Sciatic nerve (tissue), 2 donors: ENCODE measurements around the gene FTCD. TPM values are rescaled to one million over a fixed set of nuclear protein-coding genes. Genes with fewer than 3 reads are reported as not detected.
"Not testable (repeated sequence)": the region's sequence is repeated elsewhere in the genome, so short reads cannot be mapped to it uniquely, and the experiment has no call there.

Source experiments
- ATAC-seq: fragments of 200-7000 bp; cut with Tn5 transposase; one replicate; pipeline ENCODE4 v1.9.1; 2020; ENCODE audit warnings: mild to moderate bottlenecking, moderate library complexity
- DNase-seq: peaks from one replicate; pipeline ENCODE4 v3.0.0-alpha.2; 2020; ENCODE audit warnings: low spot score
- intact Hi-C: fragments of 100-400 bp; cut with DNase I; formaldehyde crosslinking; loops from one replicate; pipeline ENCODE4 v1.14.2; 2022
- total RNA-seq: library from RNA; stranded (reverse); fragmentation: NEBNext Ultra II Directional; extraction: Animal tissue kit (Norgen Biotek cat#: 25700); gene quantifications from one replicate; pipeline ENCODE4 v1.2.1, GENCODE V29; 2021
- donor health status: DM: no; HTN: no; CAD: no.
- donor health status: DM: no; HTN: no; CAD: no.

The FTCD gene
- total RNA-seq, 1 donor from 2014 or later, result 2.9 TPM

DNA sequence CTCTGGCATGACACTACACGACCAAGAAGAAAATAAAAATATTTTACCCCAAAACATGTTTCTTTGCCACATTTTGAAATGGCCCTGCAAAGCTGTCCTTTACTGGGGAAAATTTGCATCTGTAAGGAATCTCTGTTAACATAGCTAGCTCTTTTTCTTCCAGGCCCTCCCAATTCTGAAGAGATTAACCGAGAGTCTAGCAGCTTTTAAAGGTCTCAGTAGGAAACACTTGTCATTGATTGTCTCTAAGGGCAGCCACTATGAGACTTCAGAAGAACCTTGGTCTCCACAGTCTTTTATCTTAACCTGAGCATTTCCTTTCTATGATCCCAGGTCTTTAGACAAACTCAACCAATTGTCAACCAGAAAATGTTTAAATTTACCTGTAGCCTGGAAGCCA lies 48.0 kb downstream of the FTCD start:
- ATAC-seq, DNase-seq, intact Hi-C loops: not testable (repeated sequence)

DNA sequence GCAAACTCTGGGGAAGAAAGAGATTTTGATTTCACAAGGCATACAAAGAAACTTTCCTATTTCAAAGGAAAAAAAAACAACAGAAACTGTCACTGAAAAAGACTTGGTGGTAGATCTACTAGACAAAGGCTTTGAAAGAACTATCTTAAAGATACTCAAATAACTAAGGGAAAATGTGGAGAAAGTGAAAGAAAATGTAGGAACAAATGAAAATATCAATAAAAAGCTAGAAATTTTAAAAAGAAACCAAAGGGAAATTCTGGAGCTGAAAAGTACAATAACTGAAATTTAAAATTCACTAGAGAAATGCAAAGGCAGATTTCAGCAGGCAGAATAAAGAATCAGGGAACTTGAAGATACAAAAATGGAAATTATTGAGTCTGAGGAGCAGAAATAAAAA lies 51.3 kb downstream of the FTCD start:
- intact Hi-C loops, result no loop called here
- ATAC-seq (no peak), DNase-seq (no peak)

DNA sequence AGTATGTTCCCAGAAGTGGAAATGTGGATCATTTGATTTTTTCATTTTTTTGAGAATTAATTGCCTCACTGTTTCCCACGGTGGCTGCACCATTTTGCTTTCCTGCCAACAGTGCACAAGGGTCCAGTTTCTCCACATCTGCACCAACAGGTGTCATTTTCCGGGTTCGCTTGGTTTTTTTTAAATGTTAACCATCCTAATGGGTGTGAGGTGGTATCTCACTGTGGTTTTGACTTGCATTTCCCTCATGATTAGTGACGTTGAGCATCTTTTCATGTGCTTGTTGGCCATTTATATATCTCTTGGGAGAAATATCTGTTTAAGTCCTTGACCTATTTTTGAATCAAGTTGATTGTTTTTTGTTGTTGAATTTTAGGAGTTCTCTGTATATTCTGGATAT lies 54.5 kb downstream of the FTCD start:
- no peak for ATAC-seq
- no peak for DNase-seq
- intact Hi-C loops, result no loop called here

DNA sequence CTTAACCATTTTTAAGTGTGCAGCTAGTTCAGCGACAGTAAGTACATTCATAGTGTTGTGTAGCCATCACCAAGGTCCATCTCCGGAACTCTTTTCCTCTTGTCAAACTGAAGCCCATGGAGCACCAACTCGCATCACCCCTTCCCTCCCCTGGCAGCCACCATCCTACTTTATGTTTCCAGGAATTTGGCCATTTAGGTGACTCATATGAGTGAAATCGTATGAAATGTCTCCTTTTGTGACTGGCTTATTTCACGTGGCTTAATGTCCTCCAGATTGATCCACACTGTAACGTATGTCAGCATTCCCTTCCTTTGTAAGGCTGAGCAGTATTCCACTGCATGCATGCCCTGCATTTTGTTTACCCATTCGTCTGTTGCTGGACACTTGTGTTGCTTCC lies 55.0 kb downstream of the FTCD start:
- DNase-seq (no peak), ATAC-seq (no peak)
- intact Hi-C loops, result no loop called here

DNA sequence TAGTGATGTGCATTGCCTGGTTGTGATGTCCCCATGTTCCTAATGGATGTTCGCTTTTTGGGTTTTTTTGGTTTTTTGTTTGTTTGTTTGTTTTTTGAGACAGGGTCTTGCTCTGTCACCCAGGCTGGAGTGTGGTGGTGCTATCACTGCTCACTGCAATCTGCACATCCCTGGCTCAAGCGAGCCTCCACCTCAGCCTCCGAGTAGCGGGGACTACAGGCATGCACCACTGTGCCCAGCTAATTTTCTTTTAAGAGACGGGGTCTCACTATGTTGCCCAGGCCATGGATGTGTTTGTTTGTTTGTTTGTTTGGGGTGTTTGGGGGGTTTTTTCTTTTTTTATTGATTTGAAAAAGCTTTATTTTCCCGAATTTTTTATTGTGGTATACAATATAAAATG lies 55.4 kb downstream of the FTCD start:
- DNase-seq, result no peak
- ATAC-seq, result peak; percentile 6
- intact Hi-C loops, result no loop called here

DNA sequence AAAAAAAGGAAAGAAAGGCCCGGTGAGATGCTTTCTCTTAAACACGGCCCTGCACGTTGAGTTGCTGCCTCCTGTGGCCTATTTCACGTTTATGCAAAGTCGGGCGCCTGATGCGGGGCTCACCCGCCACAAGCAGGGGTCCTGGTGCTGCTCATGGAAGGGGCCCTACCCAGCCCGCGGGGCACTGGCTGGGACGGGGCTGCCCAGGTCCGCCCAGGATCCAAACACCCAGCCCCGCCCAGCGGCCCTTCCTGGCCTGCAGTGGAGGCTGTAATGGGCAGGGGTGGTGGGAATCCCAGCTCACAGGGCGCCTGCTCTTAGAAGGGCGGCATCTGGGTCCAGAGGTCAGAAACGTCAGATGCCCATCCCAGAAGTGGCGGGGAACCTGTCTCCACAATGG lies 55.9 kb downstream of the FTCD start:
- ATAC-seq (peak; percentile 48), DNase-seq (peak; percentile 61)
- intact Hi-C loops, result loop anchor here (5.0 kb wide), 1 partner anchor 127 kb away; no protein-coding TSS in a partner anchor

DNA sequence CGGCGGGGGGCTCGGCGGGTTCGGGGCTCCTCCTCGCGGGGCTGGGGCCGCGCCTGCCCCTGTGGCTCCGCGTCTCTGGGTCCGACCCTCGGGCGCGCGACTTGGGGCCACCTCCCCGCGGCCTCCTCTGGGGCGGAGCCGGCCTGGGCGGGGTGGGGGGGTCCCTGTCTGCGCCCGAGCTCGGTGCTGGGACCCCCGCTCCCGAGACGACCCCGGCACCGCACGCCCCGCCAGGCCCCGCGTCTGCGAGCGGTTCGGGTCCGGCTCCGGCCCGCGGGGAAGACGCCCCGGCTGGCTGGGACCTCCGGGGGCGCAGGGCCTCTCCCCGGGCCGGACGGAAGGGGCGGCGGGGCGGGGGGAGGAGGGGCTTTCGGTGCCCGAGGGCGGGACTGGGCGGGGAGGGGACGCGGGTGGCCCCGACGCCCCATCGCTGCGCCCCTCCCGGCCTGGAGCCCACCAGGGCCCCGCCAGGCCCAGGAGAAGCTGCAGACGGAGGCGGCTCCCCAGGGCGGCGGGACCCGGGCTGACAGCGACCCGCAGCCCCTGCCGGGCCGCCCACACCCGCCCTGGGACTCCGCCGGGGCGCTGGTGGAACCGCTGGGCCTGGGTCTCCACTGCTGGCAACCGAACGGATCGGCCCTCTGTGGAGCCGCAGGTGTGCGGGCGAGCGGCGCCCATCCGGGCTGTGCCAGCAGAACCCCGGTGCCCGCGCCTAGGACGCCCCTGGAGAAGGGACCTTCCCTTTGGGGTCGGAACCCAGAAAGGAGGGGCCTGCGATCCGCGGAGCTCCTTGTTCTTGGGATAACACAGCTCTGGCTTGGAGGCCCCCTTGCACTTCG lies 56.9 kb downstream of the FTCD start:
- intact Hi-C loops, result loop anchor here (5.0 kb wide), 1 partner anchor 126 kb away; no protein-coding TSS in a partner anchor
- peak; percentile 2 for ATAC-seq

DNA sequence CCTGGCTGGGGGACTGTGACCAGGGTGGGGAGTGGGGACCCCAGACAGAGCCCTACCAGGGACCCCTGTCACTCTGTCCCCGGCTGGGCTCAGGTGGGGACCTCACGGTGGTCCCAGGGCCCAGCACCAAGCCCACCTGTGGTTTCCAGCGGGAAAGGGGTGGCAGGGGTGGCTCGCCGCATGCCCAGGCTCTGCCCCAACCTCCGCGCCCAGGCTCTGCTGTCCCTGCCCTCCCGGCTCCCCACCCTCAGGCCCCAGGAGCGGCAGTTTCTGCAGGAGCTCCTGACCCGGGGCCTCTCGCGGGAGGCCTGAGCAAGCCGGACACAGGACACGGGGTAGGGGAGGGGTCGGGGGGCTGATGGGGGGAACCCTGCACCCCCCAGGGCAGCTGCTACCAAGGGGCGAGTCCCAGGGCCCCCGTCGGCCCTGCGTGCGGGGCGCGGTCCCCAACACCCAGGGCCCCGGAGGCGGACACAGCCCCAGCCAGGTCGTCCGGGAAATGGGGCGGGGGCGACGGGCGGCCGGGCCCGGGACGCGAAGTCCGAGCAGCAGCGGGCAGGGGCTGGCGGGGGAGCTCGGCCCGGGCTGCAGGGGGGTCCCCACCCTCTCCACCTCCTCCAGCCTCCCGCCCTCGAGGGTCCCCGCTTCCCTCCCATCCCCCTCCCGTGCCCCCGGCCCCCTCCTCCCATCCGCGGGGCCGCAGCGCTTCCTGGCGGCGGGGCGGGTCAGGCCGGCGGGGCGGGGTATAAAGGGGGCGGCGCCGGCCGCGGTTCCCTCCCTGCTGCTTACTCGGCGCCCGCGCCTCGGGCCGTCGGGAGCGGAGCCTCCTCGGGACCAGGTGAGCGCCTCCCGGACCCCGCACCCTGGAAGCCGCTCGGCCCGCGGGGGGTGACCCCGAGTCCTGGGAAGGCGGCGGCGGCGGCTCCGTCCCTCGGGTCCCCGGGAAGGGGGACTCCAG lies 57.8 kb downstream of the FTCD start, which contains the start of gene COL6A2:
Gene COL6A2, plus strand, starts transcription at position 777 of the 958 bp plus-strand sequence.
- peak; percentile 76 for ATAC-seq
- DNase-seq, result peak; percentile 84
- intact Hi-C loops, result loop anchor here (5.0 kb wide), 1 partner anchor 125 kb away; no protein-coding TSS in a partner anchor

More for the DNA sequence above, 56.9 kb downstream of the FTCD start:
- peak; percentile 63 for DNase-seq

DNA sequence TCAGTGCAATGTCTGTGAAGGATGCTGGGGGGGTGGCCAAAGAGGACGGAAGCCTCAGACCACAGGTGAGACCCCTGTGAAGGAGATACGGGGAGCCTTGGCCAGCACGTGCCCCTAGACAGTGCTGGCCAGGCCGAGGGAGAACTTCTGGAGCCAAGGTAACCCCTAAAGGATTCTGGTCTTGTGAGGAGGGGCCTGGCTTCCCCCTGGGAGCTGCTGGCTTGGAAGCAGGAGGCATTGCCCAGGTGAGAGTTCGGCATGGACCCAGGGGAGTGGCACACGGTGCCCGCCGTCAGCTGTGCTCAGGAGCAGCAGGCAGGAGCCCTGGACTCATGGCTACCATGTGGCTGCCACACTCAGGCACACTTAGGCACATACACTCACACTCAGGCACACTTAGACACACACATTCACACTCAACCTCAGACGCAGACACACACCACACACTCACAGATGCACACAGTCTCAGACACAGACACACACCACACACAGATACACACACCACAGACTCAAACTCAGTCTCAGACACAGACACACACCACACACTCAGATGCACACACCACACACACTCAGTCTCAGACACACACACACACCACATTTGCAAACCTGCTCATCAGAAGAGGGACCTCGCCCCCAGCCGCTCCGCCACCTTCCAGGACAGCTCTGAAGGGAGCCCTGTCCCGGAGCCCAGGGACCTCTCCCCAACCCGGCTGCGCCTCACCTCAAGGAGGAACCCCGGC lies 58.6 kb downstream of the FTCD start:
- peak; percentile 63 for DNase-seq
- peak; percentile 2 for ATAC-seq
- intact Hi-C loops, result loop anchor here (5.0 kb wide), 1 partner anchor 124 kb away; no protein-coding TSS in a partner anchor

DNA sequence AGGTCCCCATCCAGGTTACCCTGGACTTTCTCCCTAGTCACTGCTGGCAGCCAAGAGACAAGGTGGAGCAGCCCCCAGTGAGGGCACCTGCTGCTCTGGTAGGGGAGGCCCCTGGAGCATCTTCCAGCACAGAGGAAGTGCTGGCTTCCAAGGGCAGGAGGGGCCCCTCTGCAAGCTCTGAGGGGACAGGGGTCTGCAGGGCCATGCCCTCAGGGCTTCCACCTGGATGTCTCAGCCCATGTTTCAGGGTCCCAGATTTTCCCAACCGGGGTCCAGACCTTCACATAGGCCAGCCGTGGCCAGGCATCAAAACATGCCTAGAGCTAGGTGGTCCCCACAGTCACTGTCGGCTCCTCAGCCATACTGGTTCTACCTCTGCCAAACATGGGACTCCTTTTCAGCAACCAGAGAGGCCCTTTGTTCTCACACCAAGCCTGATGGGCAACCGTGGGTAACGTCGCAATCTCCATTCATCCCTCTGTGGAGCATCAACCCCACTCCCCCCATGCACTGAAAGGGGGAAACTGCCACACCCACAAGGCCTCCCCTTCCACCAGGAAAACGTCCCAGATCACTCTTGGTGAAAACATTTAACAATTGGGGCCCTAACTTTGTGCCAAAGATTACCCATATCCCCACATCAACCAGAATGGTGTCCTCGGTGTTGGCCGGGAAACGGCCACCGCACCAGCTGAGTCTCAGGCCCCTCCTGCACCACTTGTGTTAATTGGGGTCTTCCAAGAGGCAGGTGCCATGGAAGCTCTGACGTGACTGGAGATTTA lies 59.4 kb downstream of the FTCD start:
- DNase-seq, result no peak
- ATAC-seq, result no peak
- intact Hi-C loops, result loop anchor here (5.0 kb wide), 1 partner anchor 124 kb away; no protein-coding TSS in a partner anchor

DNA sequence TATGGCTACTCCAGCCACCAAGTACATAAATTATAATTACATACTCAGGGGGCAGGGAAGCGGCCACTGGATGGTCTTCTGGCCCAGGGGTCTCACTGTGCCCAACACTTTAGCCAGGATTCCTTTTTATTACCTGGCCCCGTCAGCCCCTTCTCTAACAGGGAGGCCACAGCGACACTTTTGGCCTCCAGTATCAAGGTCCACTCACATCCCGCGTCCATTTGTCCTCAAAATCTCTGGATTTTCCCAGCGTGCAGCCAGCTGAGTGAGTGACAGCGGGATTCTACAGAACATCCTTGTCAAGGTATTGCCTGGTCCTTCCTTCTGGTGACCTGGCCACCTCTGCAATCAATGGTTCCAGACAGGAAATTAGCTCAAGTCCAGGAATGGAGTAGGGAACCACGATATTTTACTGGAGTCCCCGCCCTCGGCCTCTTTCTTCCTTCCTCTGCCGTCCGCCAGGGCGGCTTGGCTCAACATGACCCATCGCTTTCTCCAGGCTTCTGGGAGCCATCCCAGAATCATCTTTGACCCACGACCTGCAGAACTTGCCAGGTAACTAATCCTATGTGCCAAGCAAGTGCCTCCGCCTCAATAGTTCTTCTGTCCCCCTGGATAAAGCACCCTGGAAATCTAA lies 60.2 kb downstream of the FTCD start:
- intact Hi-C loops, result loop anchor here (5.0 kb wide), 1 partner anchor 123 kb away; no protein-coding TSS in a partner anchor
- ATAC-seq, result no peak
- DNase-seq, result no peak

DNA sequence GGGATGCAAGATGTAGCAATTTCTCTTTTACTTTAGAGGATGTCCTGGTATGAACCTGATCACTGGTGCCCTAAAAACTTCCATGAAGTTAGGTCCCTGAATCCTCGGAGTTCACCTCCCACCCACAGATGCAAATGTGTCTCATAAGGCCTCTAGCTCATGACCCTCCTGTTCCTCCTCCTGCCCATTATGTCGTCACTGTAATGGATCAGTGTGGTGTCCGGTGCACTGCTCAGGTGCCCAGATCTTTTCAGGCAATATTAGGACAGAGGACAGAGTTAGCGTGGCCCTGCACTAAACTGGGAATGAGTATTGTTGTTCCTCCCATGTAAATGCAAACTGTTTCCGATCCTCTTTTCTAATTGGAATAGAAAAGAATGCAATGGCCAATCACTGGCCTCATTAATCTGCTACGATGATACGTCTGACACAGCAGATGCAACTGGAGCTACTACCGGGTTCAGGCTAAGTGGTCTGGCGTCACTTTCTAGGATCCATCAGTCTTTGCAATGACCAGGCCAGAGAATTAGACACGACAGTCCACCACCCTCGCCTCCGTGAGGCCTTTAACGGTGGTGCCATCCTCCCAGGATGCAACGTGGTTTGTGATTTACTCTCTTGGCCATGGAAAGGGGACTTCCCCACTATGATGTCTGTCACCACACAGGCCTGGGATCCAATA lies 60.8 kb downstream of the FTCD start:
- intact Hi-C loops, result loop anchor here (5.0 kb wide), 1 partner anchor 122 kb away; no protein-coding TSS in a partner anchor
- DNase-seq (no peak), ATAC-seq (no peak)

DNA sequence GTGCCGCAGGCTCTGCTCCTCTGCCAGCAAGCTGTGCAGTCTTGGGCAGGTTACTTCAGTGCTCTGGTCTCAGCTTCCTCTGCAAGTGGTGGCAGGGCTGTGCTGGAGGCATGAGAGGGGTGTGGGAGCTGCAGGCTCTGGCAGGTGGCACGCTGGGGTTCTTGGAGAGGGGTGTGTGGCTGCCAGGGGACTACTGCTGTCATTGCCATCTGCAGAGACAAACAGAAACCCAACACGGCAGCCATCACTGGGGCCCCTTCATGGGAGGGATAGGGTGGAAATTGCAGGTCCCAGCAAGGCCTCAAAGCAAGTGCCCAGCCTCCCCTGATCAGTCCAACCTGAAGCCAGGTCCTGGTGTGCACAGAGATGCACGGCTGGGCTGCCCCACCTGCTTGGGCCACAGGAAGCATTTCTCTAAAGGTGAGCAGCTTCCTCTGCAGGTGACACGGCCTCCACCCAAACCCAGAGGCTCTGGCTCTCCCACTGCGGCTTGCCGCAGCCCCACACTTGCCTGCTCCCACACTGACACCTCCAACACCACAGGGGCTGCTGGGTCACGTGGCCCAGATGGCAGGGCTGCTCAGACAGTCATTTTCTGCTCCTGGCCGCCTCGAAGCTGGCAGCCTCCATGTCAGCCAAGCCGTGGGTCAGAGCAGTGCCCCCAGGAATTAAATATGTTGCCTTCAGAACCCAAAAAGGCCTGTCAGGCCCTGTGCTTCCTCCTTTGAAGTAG lies 61.5 kb downstream of the FTCD start:
- DNase-seq (no peak), ATAC-seq (no peak)
- intact Hi-C loops, result no loop called here

DNA sequence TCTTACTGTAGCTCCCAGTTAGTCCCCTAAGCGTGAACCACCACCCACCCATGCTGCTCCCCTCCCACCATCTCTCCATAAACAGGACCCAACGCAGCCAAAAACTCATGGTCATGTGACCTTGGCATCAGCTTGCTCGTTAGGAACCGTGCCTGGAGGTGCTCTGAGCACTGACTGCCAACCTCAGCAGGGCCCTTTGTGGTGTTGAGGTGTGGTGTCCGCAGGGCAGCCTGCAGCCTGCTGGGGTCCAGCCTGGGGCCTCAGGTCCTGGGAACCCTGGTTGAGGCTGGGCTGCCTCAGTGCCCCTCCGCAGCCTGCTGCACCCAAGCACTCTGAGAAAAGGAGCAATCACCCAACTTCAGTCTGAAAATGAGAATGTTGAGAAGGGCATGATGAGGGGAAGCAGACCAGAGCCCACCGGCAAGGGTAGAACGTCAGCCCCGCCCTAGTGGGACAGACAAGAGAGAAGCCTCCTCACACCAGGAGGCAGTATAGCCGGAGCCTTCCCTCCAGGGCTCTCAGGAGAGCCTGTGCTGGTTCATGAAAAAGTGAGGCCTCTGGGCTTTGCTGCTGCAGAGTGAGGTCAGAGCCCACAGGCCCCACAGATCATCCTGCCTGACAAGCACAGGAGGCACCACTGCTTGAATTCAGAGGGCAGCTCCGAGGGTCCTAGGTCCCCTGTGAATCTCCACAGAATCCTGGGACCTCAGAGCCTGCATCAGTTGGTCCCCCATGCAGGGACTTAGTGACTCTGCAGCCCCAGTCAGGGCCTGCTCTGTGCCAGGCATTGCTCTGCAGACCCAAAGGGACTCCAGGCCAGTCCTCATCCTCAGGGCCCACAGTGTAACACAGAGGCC lies 62.3 kb downstream of the FTCD start:
- intact Hi-C loops, result no loop called here
- peak; percentile 40 for ATAC-seq
- DNase-seq, result no peak

DNA sequence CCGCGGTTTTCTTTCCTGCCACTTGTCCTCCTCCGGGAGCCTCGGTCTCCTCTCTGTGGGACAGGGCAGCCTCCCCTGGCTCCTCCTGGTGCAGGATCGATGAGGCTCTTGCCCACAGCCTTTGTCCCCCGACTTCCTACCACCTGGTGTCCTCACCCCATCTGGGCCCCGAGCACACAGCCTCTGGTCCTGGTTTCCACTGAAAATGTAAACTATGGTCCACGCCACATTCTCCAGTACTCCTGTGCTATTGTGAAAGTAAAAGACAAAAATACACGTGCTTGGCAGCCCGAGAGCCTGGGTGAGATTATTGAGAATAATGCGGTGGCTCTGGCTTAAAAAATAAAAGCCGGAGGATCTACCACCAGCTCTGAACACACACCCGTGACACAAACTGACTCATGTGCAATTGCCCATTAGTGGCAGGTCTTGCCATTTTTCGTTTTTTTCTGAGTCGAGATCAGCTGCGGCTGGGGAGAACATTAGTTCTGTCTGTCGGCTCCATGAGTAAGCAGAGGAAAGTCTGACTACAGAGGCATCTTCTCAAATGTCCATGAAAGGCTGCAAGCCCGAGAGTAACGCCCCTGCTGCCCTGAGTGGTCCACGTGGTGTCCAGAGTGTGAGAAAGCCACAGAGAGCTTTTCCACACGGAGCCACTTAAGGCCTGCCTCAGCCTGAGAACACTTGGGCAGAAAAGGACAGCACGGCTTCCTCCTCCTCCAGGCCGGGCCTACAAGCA lies 63.2 kb downstream of the FTCD start:
- intact Hi-C loops, result no loop called here
- peak; percentile 93 for ATAC-seq

More for the DNA sequence above, 63.2 kb downstream of the FTCD start:
- peak; percentile 77 for DNase-seq
